Calu3 (cell line): ENCODE results near the gene ICAM2. TPM values are rescaled to one million over a fixed set of nuclear protein-coding genes. Genes with fewer than 3 reads are reported as not detected.

Source experiments
- BruUV-seq: library from RNA; stranded (reverse); fragments of 400-500 nt; replicated peaks from 2 replicates; lab custom pipeline; 2021; lab: Mats Ljungman, UMichigan
- CTCF ChIA-PET: fragments of 300-600 bp; sonication (Branson Sonifier 250); formaldehyde crosslinking; loops from one replicate; lab custom pipeline; 2022; ENCODE audit warnings: antibody characterized with exemption; lab: Charles Lee
- DNase-seq: peaks from one replicate; pipeline ENCODE4 v3.0.0; 2022
- H3K27ac Mint-ChIP-seq: one replicate; pipeline ENCODE4 v1.8.0; 2022; ENCODE audit warnings: mixed read lengths; ENCODE audit not compliant: unreplicated experiment
- H3K27me3 Mint-ChIP-seq: one replicate; pipeline ENCODE4 v1.8.0; 2022; ENCODE audit warnings: mixed read lengths; ENCODE audit not compliant: unreplicated experiment
- H3K36me3 Mint-ChIP-seq: one replicate; pipeline ENCODE4 v1.8.0; 2022; ENCODE audit warnings: mild to moderate bottlenecking, moderate library complexity, mixed read lengths; ENCODE audit not compliant: insufficient read depth, unreplicated experiment
- H3K4me1 Mint-ChIP-seq: one replicate; pipeline ENCODE4 v1.8.0; 2022; ENCODE audit warnings: mild to moderate bottlenecking, low read depth, mixed read lengths; ENCODE audit not compliant: unreplicated experiment
- H3K4me3 Mint-ChIP-seq: one replicate; pipeline ENCODE4 v1.8.0; 2022; ENCODE audit warnings: mild to moderate bottlenecking, low read depth, moderate library complexity, mixed read lengths; ENCODE audit not compliant: unreplicated experiment
- H3K9me3 Mint-ChIP-seq: one replicate; pipeline ENCODE4 v1.8.0; 2022; ENCODE audit warnings: low read depth, mixed read lengths; ENCODE audit not compliant: unreplicated experiment
- CTCF ChIP-seq: fragments of 200-600 bp; IDR thresholded peaks from one replicate; pipeline ENCODE4 v1.8.0; 2022; ENCODE audit warnings: antibody characterized with exemption; ENCODE audit not compliant: unreplicated experiment
- intact Hi-C: fragments of 100-400 bp; cut with micrococcal nuclease; formaldehyde crosslinking; loops from one replicate; pipeline ENCODE4 v1.10.0; 2022; ENCODE audit not compliant: unreplicated experiment
- total RNA-seq: library from RNA; stranded (reverse); gene quantifications from 2 replicates; pipeline ENCODE4 v1.2.3, GENCODE V29; 2022

Gene ICAM2
- total RNA-seq, 1 experiment from 2014 or later = 4.4 TPM

DNA sequence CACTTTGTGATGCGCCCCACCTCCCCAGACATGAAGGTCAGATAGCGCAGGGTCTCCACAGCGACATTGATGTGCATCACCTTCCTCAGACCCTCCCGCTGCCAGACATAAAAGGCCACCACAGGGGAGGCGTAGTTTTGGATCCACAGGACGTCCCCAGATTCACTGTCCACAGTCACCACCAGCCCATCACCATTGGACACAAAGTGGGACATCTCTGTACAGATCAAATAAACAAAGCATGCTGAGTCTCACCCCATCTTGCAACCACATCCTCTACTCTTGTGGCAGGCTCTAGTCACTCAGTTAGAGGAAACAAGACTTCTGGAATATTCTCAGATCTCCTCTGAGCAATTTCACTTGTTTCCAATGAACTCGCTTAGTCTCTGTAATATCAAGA is 46.3 kb upstream of the ICAM2 start:
- peaks cover 22% of the 10 kb centered on the region for H3K36me3 Mint-ChIP-seq
- no peak for DNase-seq
- no peaks in the 10 kb centered on the region for H3K9me3 Mint-ChIP-seq
- H3K27ac Mint-ChIP-seq = no peak overlapping the region
- intact Hi-C loops = no loop called here
- no peaks in the 10 kb centered on the region for H3K4me1 Mint-ChIP-seq
- no peak for TF ChIP-seq CTCF
- no peaks in the 10 kb centered on the region for H3K27me3 Mint-ChIP-seq
- BruUV-seq = no TSS peak
- CTCF ChIA-PET = no interaction called here
- H3K4me3 Mint-ChIP-seq = no peak overlapping the region

DNA sequence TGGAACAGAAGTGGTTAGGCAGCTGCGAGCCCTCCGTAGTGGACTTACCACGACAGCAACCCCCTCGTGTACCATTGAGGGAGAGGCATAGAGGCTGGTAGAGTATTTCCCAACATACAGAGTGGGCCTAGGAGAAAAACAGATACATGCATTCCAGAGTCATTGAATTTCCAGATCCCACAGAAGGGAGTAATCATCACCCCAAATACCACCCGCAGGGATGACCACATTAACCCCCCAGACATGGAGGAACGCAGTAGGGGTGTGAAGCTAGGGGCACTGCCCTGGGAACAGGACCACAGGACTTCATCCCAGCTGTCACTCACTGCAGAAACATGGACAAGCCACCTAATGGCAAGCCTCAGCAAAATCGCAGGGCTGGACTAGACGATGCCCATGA is 44.7 kb upstream of the ICAM2 start:
- no peak for DNase-seq
- Mint-ChIP-seq H3K27me3 (no peaks in the 10 kb centered on the region), H3K27ac (no peak overlapping the region), H3K36me3 (peaks cover 13% of the 10 kb centered on the region), H3K4me1 (no peaks in the 10 kb centered on the region), H3K4me3 (no peak overlapping the region), H3K9me3 (no peaks in the 10 kb centered on the region)
- intact Hi-C loops = no loop called here
- no peak for TF ChIP-seq CTCF
- CTCF ChIA-PET = no interaction called here
- BruUV-seq = no TSS peak

DNA sequence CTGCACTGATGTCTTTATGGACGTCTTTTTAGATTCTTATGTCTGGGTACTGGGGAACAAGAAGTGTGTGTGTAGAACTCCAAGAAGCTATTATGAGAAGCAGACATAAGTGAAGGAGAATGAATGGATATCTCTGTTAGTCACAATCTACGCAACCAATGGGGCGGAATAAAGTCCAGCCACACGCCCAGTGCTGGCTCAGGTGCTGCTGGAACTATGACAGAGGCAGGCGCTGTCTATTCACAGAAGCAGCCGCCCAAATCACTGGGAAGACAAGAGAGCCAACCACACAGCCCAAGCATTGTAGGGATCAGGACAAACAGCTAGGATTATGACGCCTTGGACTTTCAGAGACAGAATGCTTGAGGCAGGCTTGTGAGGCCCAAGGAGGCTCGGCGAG is 43.9 kb upstream of the ICAM2 start:
- no TSS peak for BruUV-seq
- CTCF ChIA-PET = interaction anchor here (1.3 to 1.4 kb wide), 3 partner anchors 10 to 69 kb away, joined by 3 to 30 read pairs (median 4); no protein-coding TSS in a partner anchor
- TF ChIP-seq CTCF = no peak
- Mint-ChIP-seq H3K4me1 (no peaks in the 10 kb centered on the region), H3K27me3 (no peaks in the 10 kb centered on the region), H3K36me3 (peaks cover 15% of the 10 kb centered on the region), H3K9me3 (no peaks in the 10 kb centered on the region), H3K4me3 (no peak overlapping the region), H3K27ac (no peak overlapping the region)
- intact Hi-C loops = no loop called here
- DNase-seq = no peak

DNA sequence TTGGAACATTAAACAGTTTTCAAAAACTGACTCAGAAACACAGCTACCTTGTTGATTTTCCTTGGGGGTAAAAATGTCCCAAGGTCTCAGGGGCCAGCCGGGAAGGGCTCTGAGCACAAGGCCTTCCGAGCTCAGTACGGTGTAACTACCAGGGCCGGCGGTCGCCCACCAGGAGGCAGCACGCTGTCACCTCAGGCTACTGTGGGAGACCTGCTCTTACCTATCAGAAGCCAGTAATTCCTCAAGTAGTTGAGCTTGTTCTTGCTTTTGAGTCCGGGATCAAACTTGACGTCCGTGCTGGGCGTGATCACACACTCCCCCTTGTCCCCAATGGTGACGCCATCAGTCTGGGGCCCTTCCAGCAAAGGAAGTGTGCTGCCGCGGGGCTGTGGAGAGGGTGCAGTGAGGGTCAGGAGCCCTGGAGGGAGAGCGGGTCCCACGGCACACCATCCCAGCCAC is 43.4 kb upstream of the ICAM2 start:
- peak; percentile 49 for DNase-seq
- H3K9me3 Mint-ChIP-seq = no peaks in the 10 kb centered on the region
- H3K4me3 Mint-ChIP-seq = no peak overlapping the region
- intact Hi-C loops = no loop called here
- no peaks in the 10 kb centered on the region for H3K4me1 Mint-ChIP-seq
- no TSS peak for BruUV-seq
- H3K27me3 Mint-ChIP-seq = no peaks in the 10 kb centered on the region
- peaks cover 17% of the 10 kb centered on the region for H3K36me3 Mint-ChIP-seq
- no peak overlapping the region for H3K27ac Mint-ChIP-seq
- CTCF ChIA-PET = interaction anchor here (1.3 to 1.4 kb wide), 3 partner anchors 10 to 70 kb away, joined by 3 to 30 read pairs (median 4); no protein-coding TSS in a partner anchor
- no peak for TF ChIP-seq CTCF
